Brain microvascular endothelial cell (primary cell): ENCODE data around the gene TPPP.

Experiments
- DNase-seq: peaks from one replicate; pipeline ENCODE4 v3.0.0-alpha.2; 2020
- H3K27ac ChIP-seq: fragments of 250-450 bp; sonication (Bioruptor Pico); 2 replicates; pipeline ENCODE4 v1.5.1; 2020; ENCODE audit warnings: mild to moderate bottlenecking, moderate library complexity
- H3K27me3 ChIP-seq: fragments of 250-450 bp; sonication (Bioruptor Pico); replicated peaks from 2 replicates; pipeline ENCODE4 v1.5.1; 2020; ENCODE audit warnings: mild to moderate bottlenecking
- H3K36me3 ChIP-seq: fragments of 250-450 bp; sonication (Bioruptor Pico); replicated peaks from 2 replicates; pipeline ENCODE4 v1.5.1; 2020; ENCODE audit warnings: mild to moderate bottlenecking
- H3K4me3 ChIP-seq: 2 replicates; pipeline ENCODE4 v1.5.1; 2011; ENCODE audit warnings: low read depth, mild to moderate bottlenecking, control low read depth, low read length, moderate library complexity
- in situ Hi-C: cut with HindIII; loops from 2 replicates; pipeline ENCODE4 v1.10.0; 2017; ENCODE audit warnings: low sequenced_read_pairs, low pct_ligation_motif_present
- TF ChIP-seq, protein P1 (sequence below): IDR thresholded peaks from 2 replicates; pipeline ENCODE4 v1.5.1; 2011; ENCODE audit warnings: low read depth, mild to moderate bottlenecking, moderate library complexity, low read length, control low read depth, inconsistent platforms; ENCODE audit errors: missing control alignments

TPPP gene

DNA sequence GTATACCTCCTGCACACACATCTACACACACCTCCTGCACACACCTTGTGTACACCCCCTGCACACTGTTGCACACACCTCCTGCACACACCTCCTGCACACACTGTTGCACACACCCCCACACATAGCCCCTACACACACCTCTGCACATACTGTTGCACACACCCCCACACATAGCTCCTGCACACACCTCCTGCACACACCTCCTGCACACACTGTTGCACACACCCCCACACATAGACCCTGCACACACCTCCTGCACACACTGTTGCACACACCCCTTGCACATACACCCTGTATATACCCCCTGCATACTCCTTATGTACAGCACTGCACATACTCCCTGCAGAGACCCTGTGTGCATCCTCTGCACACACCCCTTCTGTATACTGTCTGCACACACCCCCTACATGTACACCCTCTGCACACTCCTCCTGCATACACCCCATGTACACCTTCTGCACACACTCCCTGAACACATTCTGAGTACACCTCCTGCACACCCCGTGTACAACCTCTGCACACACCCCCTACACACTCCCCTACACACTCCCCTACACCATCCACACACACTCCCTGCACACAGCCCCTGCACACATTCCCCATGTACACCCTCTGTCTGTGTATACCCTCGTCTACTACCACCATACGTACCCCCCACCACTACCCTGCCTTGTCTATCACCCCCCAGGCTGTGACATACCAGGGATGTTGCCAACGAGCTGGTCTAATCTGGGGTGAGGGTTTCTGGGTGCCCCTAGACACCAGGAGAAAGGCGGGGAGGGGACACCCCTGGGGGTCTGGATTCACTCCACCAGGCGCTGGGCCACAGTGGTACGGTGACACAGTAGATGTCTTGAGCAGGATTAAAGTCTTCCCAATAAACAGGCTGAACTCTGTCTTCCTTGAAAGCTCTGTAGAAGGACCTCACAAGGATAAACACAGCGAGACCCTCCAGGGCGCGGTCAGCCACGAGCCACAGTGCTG lies 82.1 kb downstream of the TPPP start:
- Histone ChIP-seq H3K4me3 (peak overlapping the region; percentile 79), H3K36me3 (no peaks in the 10 kb centered on the region), H3K27me3 (no peaks in the 10 kb centered on the region), H3K27ac (no peak overlapping the region)
- in situ Hi-C loops = no loop called here
- DNase-seq = no peak
- TF ChIP-seq, protein P1, sequence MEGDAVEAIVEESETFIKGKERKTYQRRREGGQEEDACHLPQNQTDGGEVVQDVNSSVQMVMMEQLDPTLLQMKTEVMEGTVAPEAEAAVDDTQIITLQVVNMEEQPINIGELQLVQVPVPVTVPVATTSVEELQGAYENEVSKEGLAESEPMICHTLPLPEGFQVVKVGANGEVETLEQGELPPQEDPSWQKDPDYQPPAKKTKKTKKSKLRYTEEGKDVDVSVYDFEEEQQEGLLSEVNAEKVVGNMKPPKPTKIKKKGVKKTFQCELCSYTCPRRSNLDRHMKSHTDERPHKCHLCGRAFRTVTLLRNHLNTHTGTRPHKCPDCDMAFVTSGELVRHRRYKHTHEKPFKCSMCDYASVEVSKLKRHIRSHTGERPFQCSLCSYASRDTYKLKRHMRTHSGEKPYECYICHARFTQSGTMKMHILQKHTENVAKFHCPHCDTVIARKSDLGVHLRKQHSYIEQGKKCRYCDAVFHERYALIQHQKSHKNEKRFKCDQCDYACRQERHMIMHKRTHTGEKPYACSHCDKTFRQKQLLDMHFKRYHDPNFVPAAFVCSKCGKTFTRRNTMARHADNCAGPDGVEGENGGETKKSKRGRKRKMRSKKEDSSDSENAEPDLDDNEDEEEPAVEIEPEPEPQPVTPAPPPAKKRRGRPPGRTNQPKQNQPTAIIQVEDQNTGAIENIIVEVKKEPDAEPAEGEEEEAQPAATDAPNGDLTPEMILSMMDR = no peak

DNA sequence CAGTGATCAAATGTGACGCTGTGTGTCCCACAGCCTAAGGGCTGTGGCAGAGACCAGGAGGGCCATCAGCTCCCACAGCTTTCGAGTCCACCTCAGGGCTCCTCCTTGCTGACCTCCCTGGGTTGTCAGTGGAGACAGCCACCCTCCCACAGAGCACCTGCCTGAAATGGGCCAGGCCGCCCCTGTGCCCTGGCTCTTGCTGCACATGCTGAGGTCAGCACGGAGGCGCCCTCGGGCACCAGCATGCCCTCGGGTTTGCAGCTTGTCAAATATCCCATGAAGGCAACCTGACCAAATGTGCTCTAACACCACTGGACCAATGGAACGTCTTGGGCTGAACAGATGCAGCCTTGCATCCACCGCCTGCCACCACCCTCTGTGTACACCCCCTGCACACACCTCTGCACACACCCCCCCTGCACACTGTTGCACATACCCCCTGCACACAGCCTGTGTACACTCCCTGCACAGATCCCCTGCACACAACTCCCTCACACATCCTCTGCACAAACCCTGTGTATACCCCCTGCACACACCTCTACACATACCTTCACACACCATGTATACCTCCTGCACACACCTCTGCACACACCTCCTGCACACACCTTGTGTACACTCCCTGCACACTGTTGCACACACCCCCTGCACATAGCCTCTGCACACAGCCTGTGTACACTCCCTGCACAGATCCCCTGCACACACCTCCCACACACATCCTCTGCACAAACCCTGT lies 83.0 kb downstream of the TPPP start:
- in situ Hi-C loops = no loop called here

More for the DNA sequence above, 83.0 kb downstream of the TPPP start:
- Histone ChIP-seq H3K27ac (no peak overlapping the region), H3K4me3 (no peak overlapping the region), H3K36me3 (no peaks in the 10 kb centered on the region), H3K27me3 (no peaks in the 10 kb centered on the region)
- DNase-seq = no peak
- TF ChIP-seq, protein P1 = no peak
